HG02763 (cell line): ENCODE results near the gene C11orf16.
"Not testable (repeated sequence)": the region's sequence is repeated elsewhere in the genome, so short reads cannot be mapped to it uniquely, and the experiment has no call there.

Experiments
- ATAC-seq: cut with Tn5 transposase; IDR thresholded peaks from one replicate; pipeline ENCODE4 v1.9.1; 2021; ENCODE audit warnings: mild to moderate bottlenecking, moderate library complexity; ENCODE audit not compliant: unreplicated experiment

The C11orf16 gene

DNA sequence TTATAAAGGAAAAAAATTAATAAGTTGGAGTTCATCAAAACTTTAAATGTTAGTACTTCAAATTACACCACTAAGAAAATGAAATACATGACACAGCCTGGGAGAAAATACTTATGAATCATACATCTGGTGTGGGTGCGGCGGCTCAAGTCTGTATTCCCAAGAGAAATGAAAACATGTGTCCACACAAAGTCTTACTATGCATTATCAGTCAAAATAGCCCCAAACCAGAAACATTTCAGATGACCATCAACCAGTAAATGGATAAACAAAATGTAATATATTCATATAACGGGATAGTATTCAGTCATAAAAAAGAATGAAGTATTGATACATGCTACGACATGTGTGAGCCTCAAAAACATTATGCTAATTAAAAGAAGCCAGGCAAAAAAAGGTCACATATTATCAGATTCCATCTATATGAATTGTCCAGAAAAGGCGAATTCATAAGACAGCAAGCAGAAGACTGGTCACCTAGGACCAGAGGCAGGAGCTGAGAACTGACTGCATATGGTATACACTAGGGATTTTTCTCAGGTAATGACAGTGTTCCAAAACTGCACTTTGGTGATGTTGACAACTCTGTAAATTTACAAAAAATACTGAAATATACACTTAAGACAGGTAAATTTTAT, 27.1 kb downstream of the C11orf16 start:
- ATAC-seq: no peak

DNA sequence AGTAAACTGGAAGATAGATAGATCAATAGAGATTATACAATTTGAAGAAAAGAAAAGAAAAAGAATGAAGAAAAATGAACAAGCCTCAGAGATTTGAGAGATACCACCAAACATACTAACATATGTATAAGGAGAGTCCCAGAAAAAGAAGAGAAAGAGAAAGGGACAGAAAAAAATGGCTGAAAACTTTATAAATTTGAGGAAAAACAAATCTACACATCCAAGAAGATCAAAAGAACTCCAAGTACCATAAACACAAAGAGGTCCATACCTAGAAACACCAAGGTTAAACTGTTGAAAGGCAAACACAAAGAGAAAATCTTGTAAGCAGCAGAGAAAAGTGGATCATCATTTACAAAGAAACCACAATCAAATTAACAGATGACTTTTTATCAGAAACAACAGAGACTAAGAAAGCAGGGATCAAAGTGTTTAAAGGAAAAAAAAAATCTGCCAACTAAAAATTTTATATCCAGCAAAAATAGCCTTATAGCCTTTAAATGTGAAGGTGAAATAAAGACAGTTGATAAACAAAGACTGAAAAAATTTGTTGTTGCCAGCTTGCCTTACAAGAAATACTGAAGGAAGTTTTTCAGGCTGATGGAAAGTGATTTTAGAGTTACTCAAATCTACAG, 33.5 kb downstream of the C11orf16 start:
- ATAC-seq: no peak

DNA sequence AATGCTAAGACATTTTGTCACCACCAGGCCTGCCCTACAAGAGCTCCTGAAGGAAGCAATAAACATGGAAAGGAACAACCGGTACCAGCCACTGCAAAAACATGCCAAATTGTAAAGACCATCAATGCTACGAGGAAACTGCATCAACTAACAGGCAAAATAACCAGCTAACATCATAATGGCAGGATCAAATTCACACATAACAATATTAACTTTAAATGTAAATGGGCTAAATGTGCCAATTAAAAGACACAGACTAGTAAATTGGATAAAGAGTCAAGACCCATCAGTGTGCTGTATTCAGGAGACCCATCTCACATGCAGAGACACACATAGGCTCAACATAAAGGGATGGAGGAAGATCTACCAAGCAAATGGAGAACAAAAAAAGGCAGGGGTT, 41.6 kb downstream of the C11orf16 start:
- ATAC-seq: not testable (repeated sequence)

DNA sequence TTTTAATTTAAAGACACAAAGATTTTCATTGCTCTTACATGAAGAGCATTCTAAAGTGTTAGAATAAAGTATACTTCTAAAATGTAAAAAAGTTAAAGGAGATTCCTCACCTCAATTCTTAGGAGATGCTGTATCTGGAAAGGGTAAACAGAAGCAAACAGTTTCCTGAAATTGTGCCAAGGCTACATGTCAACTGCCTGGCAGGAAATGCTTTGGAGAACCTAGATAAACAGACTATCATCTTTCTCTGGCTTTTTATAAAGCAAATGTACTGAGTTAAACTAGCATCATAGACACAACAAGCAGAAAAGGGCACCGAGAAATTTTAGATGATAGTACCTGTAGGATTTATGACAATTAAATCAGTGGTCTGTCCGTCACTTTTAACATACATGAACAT, 46.4 kb downstream of the C11orf16 start:
- no peak for ATAC-seq

DNA sequence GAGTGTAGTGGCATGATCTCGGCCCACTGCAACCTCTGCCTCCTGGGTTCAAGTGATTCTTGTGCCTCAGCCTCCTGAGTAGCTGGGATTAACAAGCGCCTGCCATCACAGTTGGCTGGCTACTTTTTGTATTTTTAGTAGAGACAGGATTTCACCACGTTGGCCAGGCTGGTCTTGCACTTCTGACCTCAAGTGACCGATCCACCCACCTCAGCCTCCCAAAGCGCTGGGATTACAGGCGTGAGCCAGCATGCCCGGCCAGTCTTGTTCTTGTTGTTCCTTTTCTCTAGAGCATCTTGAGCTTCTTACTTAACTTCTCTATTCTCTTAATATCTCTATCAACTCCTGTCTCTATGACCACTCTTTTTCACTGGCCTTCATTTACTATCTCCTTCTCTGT, 51.2 kb downstream of the C11orf16 start:
- ATAC-seq: not testable (repeated sequence)

DNA sequence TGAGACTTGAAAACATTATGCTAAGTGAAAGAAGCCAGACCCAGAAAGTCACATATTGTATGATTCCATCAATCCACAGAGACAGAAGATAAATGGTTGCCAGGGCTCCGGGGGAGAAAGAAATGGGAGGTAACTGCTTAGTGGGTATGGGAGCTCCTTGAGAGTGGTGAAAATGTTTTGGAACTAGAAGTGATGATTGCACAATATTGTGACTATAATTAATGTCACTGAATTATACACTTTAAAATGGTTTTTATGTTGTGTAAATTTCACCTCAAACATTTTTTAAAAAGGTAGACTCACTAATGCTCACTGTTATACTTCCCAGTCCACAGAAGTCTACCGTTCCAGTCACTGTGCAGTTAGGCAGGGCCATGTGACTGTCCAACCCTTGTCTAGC, 54.0 kb downstream of the C11orf16 start:
- no peak for ATAC-seq

DNA sequence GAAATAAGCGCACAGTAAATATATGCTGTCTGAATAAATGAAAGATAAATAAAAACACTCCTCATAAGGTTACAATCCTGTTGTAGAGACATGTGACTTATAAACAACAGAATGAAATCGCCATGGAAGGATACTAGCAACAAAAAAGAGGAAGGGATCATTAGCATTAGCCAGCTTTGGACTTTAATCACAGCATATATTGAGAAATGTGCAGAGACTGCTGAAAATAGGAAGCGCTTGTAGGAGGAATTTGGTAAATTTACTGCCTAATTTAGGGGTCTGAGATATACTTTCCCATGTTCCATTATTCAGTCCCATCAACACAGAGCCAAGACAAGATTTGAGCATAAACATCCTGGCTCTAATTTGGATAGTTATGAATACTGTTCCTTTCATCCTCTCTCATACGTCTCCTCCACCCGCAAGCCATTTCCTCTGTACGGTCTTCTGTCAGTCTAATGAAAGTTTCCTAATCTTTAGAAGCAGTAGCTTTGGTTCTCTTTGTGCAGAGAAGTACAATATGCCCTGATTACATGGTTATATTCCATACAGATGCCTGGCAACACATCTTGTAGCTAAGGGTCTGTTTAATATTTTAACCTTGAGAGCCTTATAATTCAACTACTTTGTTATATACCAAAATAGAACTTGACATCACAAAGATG, 58.9 kb downstream of the C11orf16 start:
- no peak for ATAC-seq

DNA sequence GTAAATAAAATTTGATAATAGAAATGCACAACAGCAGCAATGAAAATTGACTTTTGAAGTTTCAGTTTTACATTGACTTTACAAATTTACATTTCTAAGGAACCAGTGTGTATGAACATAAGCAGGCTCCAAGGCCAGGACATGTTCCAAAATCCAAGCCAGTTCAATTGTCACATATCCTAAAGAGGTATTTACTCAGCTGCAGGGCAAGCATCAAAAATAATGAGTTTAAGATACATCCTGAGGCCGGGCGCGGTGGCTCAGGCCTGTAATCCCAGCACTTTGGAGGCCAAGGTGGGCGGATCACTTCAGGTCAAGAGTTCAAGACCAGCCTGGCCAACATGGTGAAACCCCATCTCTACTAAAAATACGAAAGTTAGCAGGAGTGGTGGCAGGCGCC, 60.8 kb downstream of the C11orf16 start:
- ATAC-seq: no peak

DNA sequence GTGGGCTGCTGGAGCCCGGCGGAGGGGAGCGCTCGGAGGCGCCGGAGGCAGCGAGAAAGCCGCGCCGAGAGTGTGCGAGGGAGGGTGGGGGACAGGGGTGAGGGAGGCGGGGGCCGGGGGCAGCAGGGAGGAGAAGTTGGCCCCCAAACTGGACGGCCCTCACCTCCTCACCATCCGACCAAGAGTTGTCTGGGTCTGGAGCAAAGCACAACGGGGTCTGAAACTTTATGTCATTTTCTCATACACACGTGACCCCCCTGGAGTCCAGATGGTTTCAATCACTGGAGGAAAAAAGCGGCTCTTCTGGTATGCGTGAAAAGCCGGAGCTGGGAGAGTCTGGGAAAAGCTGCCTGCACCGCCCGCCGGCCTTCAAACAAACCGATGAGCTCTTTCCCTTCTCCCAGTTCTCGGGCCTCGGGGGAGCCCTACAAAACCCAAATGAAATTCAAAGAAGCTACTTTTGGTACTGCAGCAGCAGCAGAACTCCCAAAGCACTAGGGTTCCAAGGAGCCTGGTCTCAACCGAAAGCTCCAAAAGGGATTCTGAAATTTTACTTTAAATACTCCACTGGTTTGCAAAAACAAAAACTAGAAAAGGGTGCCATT, 61.5 kb downstream of the C11orf16 start:
- ATAC-seq: no peak

DNA sequence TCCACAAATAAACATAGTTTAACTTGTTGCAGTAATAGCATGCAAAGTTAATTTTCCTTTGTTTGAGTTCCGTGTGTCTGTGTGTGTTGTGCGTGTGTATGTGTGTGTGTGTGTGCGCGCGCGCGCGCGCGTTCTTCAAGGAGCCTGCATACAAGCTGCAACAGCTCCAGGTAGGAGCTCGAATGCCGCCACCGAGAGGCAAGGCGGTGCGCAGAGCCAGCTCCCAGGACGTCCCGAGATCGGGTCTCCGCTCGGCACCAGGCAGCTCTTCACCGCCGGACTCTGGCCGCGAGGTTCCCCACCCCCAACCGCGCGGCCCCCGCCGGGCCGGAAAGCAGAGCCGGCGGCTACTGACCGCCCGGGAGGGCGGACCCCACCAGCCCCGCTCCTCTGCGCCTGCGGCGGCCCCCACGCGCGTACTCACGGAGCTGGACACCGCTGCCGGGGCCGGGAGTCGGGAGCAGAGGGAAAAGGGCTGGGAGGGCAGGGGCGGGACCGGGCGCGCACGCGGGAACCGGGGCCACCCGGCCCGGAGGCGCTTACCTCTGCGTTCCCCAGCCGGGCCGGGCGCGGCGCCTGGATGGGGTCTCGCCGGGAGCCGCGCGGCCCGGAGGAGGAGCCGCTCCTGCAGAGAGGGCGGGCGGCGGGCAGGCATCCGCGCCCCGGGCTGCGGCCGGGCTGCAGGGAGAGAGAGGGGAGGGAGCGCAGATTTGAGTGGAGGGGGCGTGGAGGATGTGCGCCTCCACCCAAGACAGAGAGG, 62.2 kb downstream of the C11orf16 start:
- ATAC-seq: no peak
